Hepatocyte (in vitro differentiated cells): ENCODE results near the gene HSPA12A. TPM values are rescaled to one million over a fixed set of nuclear protein-coding genes. Genes with fewer than 3 reads are reported as not detected.

ENCODE experiments used
- DNase-seq: peaks from one replicate; pipeline ENCODE4 v3.0.0-alpha.2; 2016; ENCODE audit warnings: low spot score
- H2AFZ ChIP-seq: fragments of 200-600 bp; sonication (generic); 2 replicates; pipeline ENCODE4 v1.6.0; 2016; ENCODE audit warnings: antibody characterized with exemption, mild to moderate bottlenecking
- H3K27ac ChIP-seq: fragments of 200-600 bp; sonication (generic); 2 replicates; pipeline ENCODE4 v1.5.1; 2016; ENCODE audit warnings: mild to moderate bottlenecking
- H3K27me3 ChIP-seq: fragments of 200-600 bp; sonication (generic); 2 replicates; pipeline ENCODE4 v1.6.1; 2016
- H3K36me3 ChIP-seq: fragments of 200-600 bp; sonication (generic); replicated peaks from 2 replicates; pipeline ENCODE4 v1.5.1; 2016; ENCODE audit warnings: low read depth; ENCODE audit not compliant: insufficient read depth
- H3K4me1 ChIP-seq: fragments of 200-600 bp; sonication (generic); 2 replicates; pipeline ENCODE4 v1.5.1; 2016; ENCODE audit warnings: mild to moderate bottlenecking, moderate library complexity; ENCODE audit not compliant: insufficient read depth
- H3K4me2 ChIP-seq: fragments of 200-600 bp; sonication (generic); 2 replicates; pipeline ENCODE4 v1.6.0; 2016
- H3K4me3 ChIP-seq: fragments of 200-600 bp; sonication (generic); 2 replicates; pipeline ENCODE4 v1.5.1; 2016; ENCODE audit warnings: mild to moderate bottlenecking
- H3K79me2 ChIP-seq: fragments of 200-600 bp; sonication (generic); 2 replicates; pipeline ENCODE4 v1.6.0; 2017; ENCODE audit warnings: mild to moderate bottlenecking
- H3K9me2 ChIP-seq: fragments of 200-600 bp; sonication (generic); replicated peaks from 2 replicates; pipeline ENCODE4 v1.6.0; 2017; ENCODE audit warnings: mild to moderate bottlenecking; ENCODE audit not compliant: insufficient read depth
- H3K9me3 ChIP-seq: fragments of 200-600 bp; sonication (generic); 2 replicates; pipeline ENCODE4 v1.5.1; 2016; ENCODE audit warnings: low read depth, mild to moderate bottlenecking
- H4K20me1 ChIP-seq: fragments of 200-600 bp; sonication (generic); 2 replicates; pipeline ENCODE4 v1.6.0; 2016; ENCODE audit warnings: mild to moderate bottlenecking; ENCODE audit not compliant: insufficient read depth, poor library complexity, severe bottlenecking
- EZH2 ChIP-seq: fragments of 200-600 bp; sonication (generic); IDR thresholded peaks from 2 replicates; pipeline ENCODE4 v1.6.1; 2016; ENCODE audit warnings: antibody characterized with exemption, mild to moderate bottlenecking, borderline replicate concordance
- EZH2phosphoT487 ChIP-seq: fragments of 200-600 bp; sonication (generic); IDR thresholded peaks from one replicate; pipeline ENCODE4 v1.6.1; 2018; ENCODE audit warnings: antibody characterized with exemption, mild to moderate bottlenecking, low read depth, moderate library complexity; ENCODE audit not compliant: unreplicated experiment, severe bottlenecking
- WGBS: methylation state at CpG from one replicate; pipeline ENCODE4 v1.1.6; 2016; ENCODE audit warnings: low lambda C conversion rate; ENCODE audit errors: missing lambda C conversion rate; 5-methylcytosine and 5-hydroxymethylcytosine counted together
- polyA plus RNA-seq: library from polyadenylated mRNA; unstranded; fragments of >200 nt; fragmentation: Nextera tagmentation; extraction: Ambion mirVana; gene quantifications from 2 replicates; pipeline ENCODE4 v1.2.1, GENCODE V29; 2016
- total RNA-seq: library from RNA; depleted of rRNA; stranded (reverse); fragments of >200 nt; gene quantifications from 2 replicates; pipeline ENCODE4 v1.2.3, GENCODE V29; 2014
- TF ChIP-seq, protein P1 (sequence below): fragments of 200-600 bp; sonication (generic); IDR thresholded peaks from 2 replicates; pipeline ENCODE4 v1.5.1; 2016; ENCODE audit warnings: antibody characterized with exemption, mild to moderate bottlenecking; ENCODE audit not compliant: poor library complexity

The HSPA12A gene
- total and polyA plus RNA-seq, 2 experiments from 2014 or later = 8.7 to 9.9 TPM

DNA sequence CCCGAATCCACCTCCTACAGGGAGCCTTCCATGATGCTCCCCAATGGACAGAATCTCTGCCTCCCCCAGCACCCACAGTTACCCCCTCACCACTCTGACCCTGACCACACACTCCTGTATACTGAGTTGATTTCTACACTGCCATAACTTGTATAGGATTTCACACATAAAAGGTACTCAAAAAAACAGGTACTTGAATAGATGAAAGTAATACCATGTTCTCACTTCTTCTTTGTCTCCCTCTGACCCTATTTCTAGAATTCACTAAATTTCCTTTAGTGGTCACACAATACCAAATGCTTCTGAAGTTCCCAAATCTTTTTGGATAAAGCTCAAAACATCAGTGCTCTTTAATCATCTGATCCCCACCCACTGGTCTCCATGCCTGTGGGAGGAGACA, 45.4 kb downstream of the HSPA12A start:
- H3K27me3 ChIP-seq = peaks cover 5% of the 10 kb centered on the region
- H3K36me3 ChIP-seq = no peaks in the 10 kb centered on the region
- no peaks in the 10 kb centered on the region for H4K20me1 ChIP-seq
- no peak overlapping the region for H3K4me3 ChIP-seq
- no peaks in the 10 kb centered on the region for H3K9me2 ChIP-seq
- DNase-seq = no peak
- H3K4me1 ChIP-seq = peaks cover 8% of the 10 kb centered on the region
- H2AFZ ChIP-seq = no peak overlapping the region
- TF ChIP-seq EZH2 (no peak), EZH2phosphoT487 (no peak)
- TF ChIP-seq, protein P1, sequence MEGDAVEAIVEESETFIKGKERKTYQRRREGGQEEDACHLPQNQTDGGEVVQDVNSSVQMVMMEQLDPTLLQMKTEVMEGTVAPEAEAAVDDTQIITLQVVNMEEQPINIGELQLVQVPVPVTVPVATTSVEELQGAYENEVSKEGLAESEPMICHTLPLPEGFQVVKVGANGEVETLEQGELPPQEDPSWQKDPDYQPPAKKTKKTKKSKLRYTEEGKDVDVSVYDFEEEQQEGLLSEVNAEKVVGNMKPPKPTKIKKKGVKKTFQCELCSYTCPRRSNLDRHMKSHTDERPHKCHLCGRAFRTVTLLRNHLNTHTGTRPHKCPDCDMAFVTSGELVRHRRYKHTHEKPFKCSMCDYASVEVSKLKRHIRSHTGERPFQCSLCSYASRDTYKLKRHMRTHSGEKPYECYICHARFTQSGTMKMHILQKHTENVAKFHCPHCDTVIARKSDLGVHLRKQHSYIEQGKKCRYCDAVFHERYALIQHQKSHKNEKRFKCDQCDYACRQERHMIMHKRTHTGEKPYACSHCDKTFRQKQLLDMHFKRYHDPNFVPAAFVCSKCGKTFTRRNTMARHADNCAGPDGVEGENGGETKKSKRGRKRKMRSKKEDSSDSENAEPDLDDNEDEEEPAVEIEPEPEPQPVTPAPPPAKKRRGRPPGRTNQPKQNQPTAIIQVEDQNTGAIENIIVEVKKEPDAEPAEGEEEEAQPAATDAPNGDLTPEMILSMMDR = no peak
- no peaks in the 10 kb centered on the region for H3K9me3 ChIP-seq
- H3K27ac ChIP-seq = no peak overlapping the region
- no peak overlapping the region for H3K4me2 ChIP-seq
- H3K79me2 ChIP-seq = no peaks in the 10 kb centered on the region
- WGBS = 93% methylated on average over 1 of the region's 1 CpG

DNA sequence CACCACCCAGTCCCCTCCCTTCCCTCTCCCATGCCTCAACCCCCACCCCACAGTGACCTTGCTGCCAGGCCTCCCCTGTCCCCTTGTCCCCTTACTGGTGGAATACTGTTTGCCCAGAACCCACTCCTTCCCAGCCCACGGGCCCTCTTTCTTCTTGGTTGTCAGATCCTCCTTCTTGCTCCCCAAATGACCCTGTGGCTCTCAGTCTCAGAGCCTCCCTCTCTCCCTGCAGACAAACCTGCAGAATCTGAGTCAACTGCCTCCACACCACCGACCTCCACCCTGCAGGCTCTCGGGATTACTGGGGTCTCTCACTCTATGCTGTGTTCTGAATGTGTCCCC, 47.5 kb downstream of the HSPA12A start:
- DNase-seq = no peak

DNA sequence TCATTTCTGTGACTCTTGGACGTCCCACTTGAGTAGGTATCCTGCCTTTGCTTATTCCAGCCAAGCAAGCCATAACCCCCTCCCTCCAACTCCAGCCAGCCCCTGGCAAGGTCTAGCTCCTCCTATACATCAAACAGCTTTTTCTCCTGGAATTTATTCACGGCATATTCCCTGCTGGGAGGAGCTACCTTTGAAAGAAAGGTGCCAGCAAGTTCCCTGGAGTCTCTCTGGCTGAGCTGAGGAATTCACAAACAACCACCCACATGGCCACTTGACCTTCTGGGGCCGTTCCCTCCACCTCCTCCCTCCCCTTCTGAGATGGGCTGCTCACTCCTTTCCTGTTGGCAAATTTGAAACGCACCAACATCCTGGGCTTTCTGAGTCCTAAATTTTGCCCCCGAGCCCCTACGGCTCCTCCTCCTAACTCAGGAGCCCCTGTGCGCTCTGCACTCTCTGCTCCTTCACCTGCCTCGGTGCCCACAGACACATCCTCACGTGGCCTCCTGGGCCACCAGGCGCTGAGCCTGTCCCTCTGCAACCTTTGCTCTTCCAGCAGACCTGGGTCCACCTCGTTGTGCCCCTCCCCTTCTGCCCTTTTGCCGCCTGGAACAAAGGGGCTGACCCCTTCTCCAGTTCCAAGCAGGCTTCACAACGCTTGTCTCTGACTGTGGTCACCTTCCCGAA, 48.0 kb downstream of the HSPA12A start:
- Histone ChIP-seq H2AFZ (peak overlapping the region; percentile 5), H3K36me3 (no peaks in the 10 kb centered on the region), H3K79me2 (no peaks in the 10 kb centered on the region), H3K27ac (no peak overlapping the region), H3K4me1 (peaks cover 8% of the 10 kb centered on the region), H3K9me3 (no peaks in the 10 kb centered on the region), H3K4me2 (peak overlapping the region; percentile 21), H4K20me1 (no peaks in the 10 kb centered on the region), H3K4me3 (no peak overlapping the region), H3K9me2 (no peaks in the 10 kb centered on the region), H3K27me3 (peaks cover 5% of the 10 kb centered on the region)
- TF ChIP-seq EZH2 = no peak
- TF ChIP-seq, protein P1 = no peak
- no peak for TF ChIP-seq EZH2phosphoT487
- peak; percentile 30 for DNase-seq
- WGBS = 29% methylated on average over 13 of the region's 14 CpGs

More for the DNA sequence above, 47.5 kb downstream of the HSPA12A start:
- H3K27ac ChIP-seq = no peak overlapping the region
- no peak for TF ChIP-seq EZH2phosphoT487
- TF ChIP-seq, protein P1 = no peak
- TF ChIP-seq EZH2 = no peak
- H3K36me3 ChIP-seq = no peaks in the 10 kb centered on the region
- H3K79me2 ChIP-seq = no peaks in the 10 kb centered on the region
- peaks cover 8% of the 10 kb centered on the region for H3K4me1 ChIP-seq
- 71% methylated on average over 3 of the region's 3 CpGs for WGBS
- no peaks in the 10 kb centered on the region for H4K20me1 ChIP-seq
- no peak overlapping the region for H3K4me3 ChIP-seq
- no peaks in the 10 kb centered on the region for H3K9me3 ChIP-seq
- peaks cover 5% of the 10 kb centered on the region for H3K27me3 ChIP-seq
- H3K4me2 ChIP-seq = no peak overlapping the region
- no peak overlapping the region for H2AFZ ChIP-seq
- no peaks in the 10 kb centered on the region for H3K9me2 ChIP-seq
